B cell (primary cell): Measurements from ENCODE around the gene ACAD11. TPM values are rescaled to one million over a fixed set of nuclear protein-coding genes. Genes with fewer than 3 reads are reported as not detected.

Experiments used
- ATAC-seq: fragments of 200-7000 bp; cut with Tn5 transposase; one replicate; pipeline ENCODE4 v1.10.0; 2021; ENCODE audit warnings: low read depth, mild to moderate bottlenecking, moderate number of reproducible peaks, moderate library complexity
- CTCF ChIA-PET: fragments of 350-600 bp; sonication (Branson Sonifier 250); formaldehyde crosslinking; loops from one replicate; lab custom pipeline; 2021; ENCODE audit warnings: antibody characterized with exemption, inconsistent platforms; lab: Charles Lee
- POLR2A ChIA-PET: fragments of 350-600 bp; sonication (Branson Sonifier 250); formaldehyde crosslinking; loops from one replicate; lab custom pipeline; 2021; ENCODE audit warnings: antibody characterized with exemption; lab: Charles Lee
- DNase-seq: peaks from one replicate; pipeline ENCODE4 v3.0.0; 2013
- H2AFZ ChIP-seq: 2 replicates; pipeline ENCODE4 v1.6.1; 2012; ENCODE audit warnings: mild to moderate bottlenecking, low read depth, low read length; ENCODE audit not compliant: insufficient read depth, poor library complexity, severe bottlenecking
- H3K27ac ChIP-seq, 2 donors: 1 replicate in 1 of 2; 2 replicates in 1 of 2; pipeline ENCODE4 v1.5.1; 2012 to 2013; ENCODE audit warnings: low read length in 2 of 2, mild to moderate bottlenecking in 2 of 2, moderate library complexity in 1 of 2
- H3K27me3 ChIP-seq, 4 experiments: fragments of 200-600 bp in 1 of 4; sonication (generic) in 1 of 4; replicated peaks in 1 of 4; 1 replicate in 2 of 4; 2 replicates in 2 of 4; pipeline versions ENCODE4 v1.6.1 to v1.7.0; 2013 to 2016; ENCODE audit warnings: low read length in 3 of 4, mild to moderate bottlenecking in 2 of 4, mixed read lengths in 1 of 4, moderate library complexity in 1 of 4; ENCODE audit not compliant: insufficient read depth in 4 of 4, control insufficient read depth in 3 of 4; ENCODE audit errors: control extremely low read depth in 1 of 4
- H3K36me3 ChIP-seq, 2 experiments: replicated peaks in 1 of 2; 1 replicate in 1 of 2; 2 replicates in 1 of 2; pipeline versions ENCODE4 v1.6.1 to v1.7.1; 2013; ENCODE audit warnings: low read length in 1 of 2; ENCODE audit not compliant: insufficient read depth in 2 of 2, control insufficient read depth in 1 of 2; ENCODE audit errors: control extremely low read depth in 1 of 2, extremely low read depth in 1 of 2
- H3K4me1 ChIP-seq, 2 donors: fragments of 200-600 bp in 1 of 2; sonication (generic) in 1 of 2; 1 replicate in 1 of 2; 2 replicates in 1 of 2; pipeline versions ENCODE4 v1.5.1 to v1.6.1; 2013 to 2017; ENCODE audit warnings: low read length in 2 of 2; ENCODE audit not compliant: control insufficient read depth in 2 of 2, insufficient read depth in 2 of 2
- H3K4me2 ChIP-seq: replicated peaks from 2 replicates; pipeline ENCODE3; 2012; ENCODE audit warnings: mild to moderate bottlenecking, low read depth, low read length; ENCODE audit not compliant: poor library complexity, severe bottlenecking
- H3K4me3 ChIP-seq, 5 experiments: fragments of 200-600 bp in 1 of 5; sonication (generic) in 1 of 5; 1 replicate in 3 of 5; 2 replicates in 2 of 5; pipeline versions ENCODE4 v1.5.1 to v1.7.0; 2011 to 2016; ENCODE audit warnings: low read length in 4 of 5, mild to moderate bottlenecking in 4 of 5, low read depth in 2 of 5, control low read depth in 1 of 5, moderate library complexity in 1 of 5; ENCODE audit not compliant: insufficient read depth in 1 of 5; ENCODE audit errors: control extremely low read depth in 1 of 5, extremely low read depth in 1 of 5
- H3K79me2 ChIP-seq: fragments of 200-600 bp; sonication (generic); one replicate; pipeline ENCODE4 v1.6.0; 2016; ENCODE audit warnings: low read length; ENCODE audit not compliant: control insufficient read depth, insufficient read depth
- H3K9ac ChIP-seq: fragments of 200-600 bp; sonication (generic); 2 replicates; pipeline ENCODE4 v1.6.1; 2017; ENCODE audit warnings: mild to moderate bottlenecking, low read length, moderate library complexity
- H3K9me3 ChIP-seq, 3 donors: one replicate each; pipeline versions ENCODE4 v1.6.1 to v1.7.1; 2013; ENCODE audit warnings: low read length in 2 of 3; ENCODE audit not compliant: control insufficient read depth in 2 of 3, insufficient read depth in 1 of 3; ENCODE audit errors: control extremely low read depth in 1 of 3
- H4K20me1 ChIP-seq: 2 replicates; pipeline ENCODE4 v1.6.0; 2012; ENCODE audit warnings: mild to moderate bottlenecking, low read length; ENCODE audit not compliant: insufficient read depth, control insufficient read depth, poor library complexity, severe bottlenecking
- H3K27ac Mint-ChIP-seq: one replicate; pipeline ENCODE4 v1.8.0; 2021; ENCODE audit warnings: mixed read lengths
- H3K27me3 Mint-ChIP-seq: one replicate; pipeline ENCODE4 v1.8.0; 2021; ENCODE audit warnings: mixed read lengths
- H3K4me1 Mint-ChIP-seq: one replicate; pipeline ENCODE4 v1.8.0; 2021; ENCODE audit warnings: mixed read lengths
- H3K4me3 Mint-ChIP-seq: one replicate; pipeline ENCODE4 v1.8.0; 2021; ENCODE audit warnings: mixed read lengths
- H3K9me3 Mint-ChIP-seq: one replicate; pipeline ENCODE4 v1.8.0; 2022; ENCODE audit warnings: mixed read lengths; ENCODE audit not compliant: insufficient read depth
- EZH2 ChIP-seq: IDR thresholded peaks from 2 replicates; pipeline ENCODE4 v1.6.1; 2012; ENCODE audit warnings: borderline replicate concordance, low read depth, mild to moderate bottlenecking, moderate library complexity, low read length; ENCODE audit not compliant: insufficient read depth, poor library complexity, severe bottlenecking
- WGBS: methylation state at CpG from one replicate; pipeline ENCODE4 v1.1.5; 2013; ENCODE audit warnings: missing lambda C conversion rate; ENCODE audit not compliant: insufficient coverage; 5-methylcytosine and 5-hydroxymethylcytosine counted together
- intact Hi-C: fragments of 100-400 bp; cut with micrococcal nuclease; formaldehyde crosslinking; loops from one replicate; pipeline ENCODE4 v1.10.0; 2022
- polyA plus RNA-seq: library from polyadenylated mRNA; depleted of rRNA; stranded (reverse); fragments of >200 nt; gene quantifications from 2 replicates; pipeline ENCODE4 v1.2.3, GENCODE V29; 2012
- total RNA-seq, 2 donors: library from RNA; stranded (reverse); fragments of 120-200 nt in 1 of 2; gene quantifications; 1 replicate in 1 of 2; 2 replicates in 1 of 2; pipeline versions ENCODE4 v1.2.3 to v1.2.4, GENCODE V29; 2013 to 2022
- TF ChIP-seq, protein P1 (sequence below): fragments of 200-600 bp; IDR thresholded peaks from one replicate; pipeline ENCODE4 v1.8.0; 2022; ENCODE audit warnings: antibody characterized with exemption, mild to moderate bottlenecking

ACAD11 gene
- total and polyA plus RNA-seq, 2 donors (not counting 1 experiment from before 2014, with no cell fraction given): 23.4 to 26.9 TPM

DNA sequence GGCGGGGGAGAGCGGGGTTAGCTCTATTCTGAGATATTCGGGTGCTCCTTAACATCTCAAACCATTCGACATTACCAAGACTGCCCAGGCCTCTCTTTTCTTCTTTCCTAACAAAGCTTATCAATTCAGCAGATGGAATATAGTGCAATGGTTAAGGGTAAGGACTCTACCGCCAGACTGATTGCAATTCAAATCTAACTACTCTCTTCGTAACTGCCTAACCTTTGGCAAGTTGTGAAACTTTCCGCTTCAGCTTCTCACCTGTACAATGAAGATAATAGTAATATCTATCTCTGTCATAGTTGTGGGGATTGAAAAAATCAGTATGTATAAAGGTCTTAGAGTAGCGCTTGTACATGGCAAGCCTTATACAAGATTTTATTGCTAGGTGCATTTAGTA, 1.5 kb upstream of the ACAD11 start:
- Histone ChIP-seq H3K9me3 (no peaks in the 10 kb centered on the region), H3K4me2 (peak overlapping the region; percentile 82), H3K36me3 (no peaks in the 10 kb centered on the region), H3K79me2 (peaks cover 39% of the 10 kb centered on the region), H4K20me1 (no peaks in the 10 kb centered on the region), H3K4me3 (peak overlapping the region; percentile 67 to 97 (median 77)), H3K9ac (peak overlapping the region; percentile 76), H3K27ac (peak overlapping the region in 1 of 2 donors; percentile 80), H2AFZ (peak overlapping the region; percentile 89), H3K4me1 (peaks cover 15 to 21% of the 10 kb centered on the region in 2 donors), H3K27me3 (no peaks in the 10 kb centered on the region)
- Mint-ChIP-seq H3K9me3 (no peaks in the 10 kb centered on the region), H3K27me3 (no peaks in the 10 kb centered on the region), H3K4me3 (peak overlapping the region; percentile 97), H3K27ac (peak overlapping the region; percentile 10), H3K4me1 (peaks cover 33% of the 10 kb centered on the region)
- CTCF ChIA-PET: no interaction called here
- ATAC-seq (no peak), DNase-seq (peak; percentile 9)
- POLR2A ChIA-PET: no interaction called here
- intact Hi-C loops: loop anchor here (5.0 kb wide), 2 partner anchors 244 to 1159 kb away; partner anchors contain the start of genes DNAJC13 and MRPL3
- 60% methylated on average over 1 of the region's 8 CpGs for WGBS
- TF ChIP-seq EZH2: no peak
- TF ChIP-seq, protein P1, sequence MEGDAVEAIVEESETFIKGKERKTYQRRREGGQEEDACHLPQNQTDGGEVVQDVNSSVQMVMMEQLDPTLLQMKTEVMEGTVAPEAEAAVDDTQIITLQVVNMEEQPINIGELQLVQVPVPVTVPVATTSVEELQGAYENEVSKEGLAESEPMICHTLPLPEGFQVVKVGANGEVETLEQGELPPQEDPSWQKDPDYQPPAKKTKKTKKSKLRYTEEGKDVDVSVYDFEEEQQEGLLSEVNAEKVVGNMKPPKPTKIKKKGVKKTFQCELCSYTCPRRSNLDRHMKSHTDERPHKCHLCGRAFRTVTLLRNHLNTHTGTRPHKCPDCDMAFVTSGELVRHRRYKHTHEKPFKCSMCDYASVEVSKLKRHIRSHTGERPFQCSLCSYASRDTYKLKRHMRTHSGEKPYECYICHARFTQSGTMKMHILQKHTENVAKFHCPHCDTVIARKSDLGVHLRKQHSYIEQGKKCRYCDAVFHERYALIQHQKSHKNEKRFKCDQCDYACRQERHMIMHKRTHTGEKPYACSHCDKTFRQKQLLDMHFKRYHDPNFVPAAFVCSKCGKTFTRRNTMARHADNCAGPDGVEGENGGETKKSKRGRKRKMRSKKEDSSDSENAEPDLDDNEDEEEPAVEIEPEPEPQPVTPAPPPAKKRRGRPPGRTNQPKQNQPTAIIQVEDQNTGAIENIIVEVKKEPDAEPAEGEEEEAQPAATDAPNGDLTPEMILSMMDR: no peak

DNA sequence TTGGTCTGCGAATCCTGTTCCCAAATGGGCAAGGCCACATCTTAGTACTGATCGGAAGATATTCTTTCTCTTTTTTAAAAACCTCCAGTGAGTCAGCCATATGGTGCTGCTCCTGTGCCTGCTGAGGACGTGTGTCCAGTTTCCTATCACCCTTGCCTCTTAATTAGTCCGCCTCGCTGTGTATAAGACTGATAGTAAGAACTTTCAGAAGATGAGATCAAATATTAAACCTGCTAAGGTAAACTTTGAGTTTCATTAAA, 1.1 kb upstream of the ACAD11 start:
- CTCF ChIA-PET: no interaction called here
- Histone ChIP-seq H3K27me3 (no peaks in the 10 kb centered on the region), H3K9me3 (no peaks in the 10 kb centered on the region), H3K4me2 (peak overlapping the region; percentile 82), H3K4me3 (peak overlapping the region; percentile 67 to 97 (median 77)), H4K20me1 (no peaks in the 10 kb centered on the region), H3K36me3 (no peaks in the 10 kb centered on the region), H3K4me1 (peaks cover 15 to 21% of the 10 kb centered on the region in 2 donors), H3K9ac (peak overlapping the region; percentile 76), H2AFZ (peak overlapping the region; percentile 89), H3K79me2 (peaks cover 40% of the 10 kb centered on the region), H3K27ac (peak overlapping the region; percentile 69 to 80)
- Mint-ChIP-seq H3K9me3 (no peaks in the 10 kb centered on the region), H3K27me3 (no peaks in the 10 kb centered on the region), H3K27ac (peak overlapping the region; percentile 95), H3K4me3 (peak overlapping the region; percentile 97), H3K4me1 (peaks cover 33% of the 10 kb centered on the region)
- DNase-seq: no peak
- 0% methylated on average over 5 of the region's 5 CpGs for WGBS
- POLR2A ChIA-PET: no interaction called here
- intact Hi-C loops: loop anchor here (5.0 kb wide), 2 partner anchors 243 to 1158 kb away; partner anchors contain the start of genes DNAJC13 and MRPL3
- TF ChIP-seq, protein P1: no peak
- no peak for TF ChIP-seq EZH2
- ATAC-seq: no peak
